ENCODE results near the gene SEPTIN1. TPM values are rescaled to one million over a fixed set of nuclear protein-coding genes. Genes with fewer than 3 reads are reported as not detected.
"Not testable (repeated sequence)": the region's sequence is repeated elsewhere in the genome, so short reads cannot be mapped to it uniquely, and the experiment has no call there.

Gene SEPTIN1
- total and polyA plus RNA-seq, 2 of the 13 experiments (the other 11 are each of a cell fraction or from before 2014, with no cell fraction given), result 0.18 to 0.67 TPM

- TF ChIP-seq MXD4 (CRISPR knock-in tag; IDR thresholded peaks at IDR 0.05) (0 out of 2 replicates have a peak, but pooled peaks have one; percentile 62), PRMT3 (CRISPR knock-in tag; IDR thresholded peaks at IDR 0.05; ENCODE audit: borderline replicate concordance, low read depth) (0 out of 2 replicates have a peak, but pooled peaks have one; percentile 0), SKI (IDR thresholded peaks at IDR 0.05; ENCODE audit: partially characterized antibody) (peak; percentile 56), ARNTL (CRISPR knock-in tag; IDR thresholded peaks at IDR 0.05) (peak; percentile 75; the same call in 1 of the 2 replicates), HNF1A (CRISPR knock-in tag; IDR thresholded peaks at IDR 0.05; ENCODE audit: borderline replicate concordance) (peak; percentile 73), GMEB1 (CRISPR knock-in tag; IDR thresholded peaks at IDR 0.05; ENCODE audit: borderline replicate concordance) (peak; percentile 79), ARID5B (CRISPR knock-in tag; IDR thresholded peaks at IDR 0.05) (peak; percentile 27; the same call in 1 of the 2 replicates), POLR2A (IDR thresholded peaks at IDR 0.05; ENCODE audit: insufficient read depth in 1 of 2, low read depth in 2 of 2, low read length in 2 of 2) (peak; percentile 67 to 85), SMAD1 (CRISPR knock-in tag; IDR thresholded peaks at IDR 0.05; ENCODE audit: borderline replicate concordance, low read depth) (0 out of 2 replicates have a peak, but pooled peaks have one; percentile 29), TBX3 (IDR thresholded peaks at IDR 0.05; ENCODE audit: borderline replicate concordance) (peak; percentile 53; the same call in 1 of the 2 replicates), RAD21 (CRISPR knock-in tag; IDR thresholded peaks at IDR 0.05) (peak; percentile 65), ZNF331 (CRISPR knock-in tag; IDR thresholded peaks at IDR 0.05) (peak; percentile 62), RXRA (CRISPR knock-in tag; IDR thresholded peaks at IDR 0.05) (0 out of 2 replicates have a peak, but pooled peaks have one; percentile 19), KMT2B (CRISPR knock-in tag; IDR thresholded peaks at IDR 0.05) (0 out of 2 replicates have a peak, but pooled peaks have one; percentile 21), ZNF766 (CRISPR knock-in tag; IDR thresholded peaks at IDR 0.05; ENCODE audit: borderline replicate concordance) (peak; percentile 19; the same call in 1 of the 2 replicates), ZNF367 (CRISPR knock-in tag; IDR thresholded peaks at IDR 0.05; ENCODE audit: borderline replicate concordance) (peak; percentile 67; the same call in 1 of the 2 replicates), ATF5 (CRISPR knock-in tag; IDR thresholded peaks at IDR 0.05; ENCODE audit: low read depth) (0 out of 2 replicates have a peak, but pooled peaks have one; percentile 36), ZC3H13 (CRISPR knock-in tag; IDR thresholded peaks at IDR 0.05) (peak; percentile 62; the same call in 1 of the 2 replicates)
- not testable (repeated sequence) for TF ChIP-seq HNF1A (IDR thresholded peaks at IDR 0.05; ENCODE audit: low read depth)
Measured at GRCh38 chr16:30335028-30335597, 47.2 kb downstream of the SEPTIN1 start (continued).
